SK-N-SH treated with all-trans-retinoic acid at 6 μM for 48 hours (cell line): ENCODE measurements around the gene ZBTB7B.

Source experiments
- ATAC-seq: fragments of 200-7000 bp; cut with Tn5 transposase; 3 replicates; pipeline ENCODE4 v1.9.1; 2020; ENCODE audit warnings: mild to moderate bottlenecking, moderate library complexity
- ARNTL ChIP-seq: fragments of 450-650 bp; formaldehyde crosslinking; IDR thresholded peaks from 2 replicates; pipeline ENCODE4 v1.5.0; 2020; ENCODE audit warnings: low read depth, mild to moderate bottlenecking, moderate library complexity, borderline replicate concordance
- BACH2 ChIP-seq: fragments of 250-450 bp; sonication (Bioruptor Pico); IDR thresholded peaks from 2 replicates; pipeline ENCODE4 v1.9.0; 2021; ENCODE audit warnings: mild to moderate bottlenecking, borderline replicate concordance
- CSDC2 ChIP-seq: fragments of 250-450 bp; sonication (Bioruptor Pico); IDR thresholded peaks from 2 replicates; pipeline ENCODE4 v1.5.0; 2020; ENCODE audit warnings: mild to moderate bottlenecking, moderate library complexity
- ESRRG ChIP-seq: fragments of 250-450 bp; sonication (Bioruptor Pico); IDR thresholded peaks from 2 replicates; pipeline ENCODE4 v1.6.1; 2021; ENCODE audit warnings: mild to moderate bottlenecking
- GLIS3 ChIP-seq: fragments of 250-450 bp; sonication (Bioruptor Pico); IDR thresholded peaks from 2 replicates; pipeline ENCODE4 v1.5.0; 2020; ENCODE audit warnings: mild to moderate bottlenecking, moderate library complexity
- ISL1 ChIP-seq: fragments of 250-450 bp; sonication (Bioruptor Pico); IDR thresholded peaks from 2 replicates; pipeline ENCODE4 v2.1.2; 2022; ENCODE audit warnings: mild to moderate bottlenecking, moderate library complexity
- OSR1 ChIP-seq: fragments of 250-450 bp; sonication (Bioruptor Pico); IDR thresholded peaks from 2 replicates; pipeline ENCODE4 v1.8.0; 2022; ENCODE audit warnings: moderate library complexity, mild to moderate bottlenecking, inconsistent platforms
- PPARA ChIP-seq: fragments of 250-450 bp; sonication (Bioruptor Pico); IDR thresholded peaks from 2 replicates; pipeline ENCODE4 v1.5.0; 2020; ENCODE audit warnings: mild to moderate bottlenecking, borderline replicate concordance
- RARB ChIP-seq: fragments of 250-450 bp; sonication (Bioruptor Pico); IDR thresholded peaks from 2 replicates; pipeline ENCODE4 v1.8.0; 2021; ENCODE audit warnings: mild to moderate bottlenecking, moderate library complexity
- SNAI2 ChIP-seq: fragments of 250-450 bp; sonication (Bioruptor Pico); IDR thresholded peaks from 2 replicates; pipeline ENCODE4 v1.5.0; 2020; ENCODE audit warnings: mild to moderate bottlenecking, moderate library complexity
- TCF4 ChIP-seq: fragments of 250-450 bp; sonication (Bioruptor Pico); IDR thresholded peaks from 2 replicates; pipeline ENCODE4 v1.8.0; 2021; ENCODE audit warnings: mild to moderate bottlenecking, moderate library complexity, borderline replicate concordance
- TOX ChIP-seq: fragments of 250-450 bp; sonication (Bioruptor Pico); IDR thresholded peaks from 2 replicates; pipeline ENCODE4 v1.8.0; 2021; ENCODE audit warnings: mild to moderate bottlenecking, moderate library complexity, borderline replicate concordance
- ZFP3 ChIP-seq: fragments of 250-450 bp; sonication (Bioruptor Pico); IDR thresholded peaks from 2 replicates; pipeline ENCODE4 v1.5.0; 2020; ENCODE audit warnings: mild to moderate bottlenecking, moderate library complexity
- ZFP30 ChIP-seq: fragments of 450-650 bp; formaldehyde crosslinking; IDR thresholded peaks from 2 replicates; pipeline ENCODE4 v1.5.0; 2022; ENCODE audit warnings: mild to moderate bottlenecking, moderate library complexity
- ZNF565 ChIP-seq: fragments of 450-650 bp; formaldehyde crosslinking; conservative IDR thresholded peaks from 2 replicates; pipeline ENCODE4 v1.5.0; 2020; ENCODE audit warnings: low read depth, mild to moderate bottlenecking, moderate library complexity
- ZNF70 ChIP-seq: fragments of 450-650 bp; formaldehyde crosslinking; IDR thresholded peaks from 2 replicates; pipeline ENCODE4 v1.5.0; 2020; ENCODE audit warnings: mild to moderate bottlenecking, moderate library complexity
- TF ChIP-seq, protein P1 (sequence below): fragments of 250-450 bp; sonication (Bioruptor Pico); IDR thresholded peaks from 2 replicates; pipeline ENCODE4 v1.8.0; 2021; ENCODE audit warnings: low read depth, mild to moderate bottlenecking, moderate library complexity, borderline replicate concordance
- TF ChIP-seq, protein P2 (sequence below): fragments of 250-450 bp; sonication (Bioruptor Pico); IDR thresholded peaks from 2 replicates; pipeline ENCODE4 v1.5.1; 2020; ENCODE audit warnings: low read depth, mild to moderate bottlenecking, moderate library complexity
- TF ChIP-seq, protein P3 (sequence below): fragments of 250-450 bp; sonication (Bioruptor Pico); IDR thresholded peaks from 2 replicates; pipeline ENCODE4 v1.5.0; 2020; ENCODE audit warnings: mild to moderate bottlenecking, moderate library complexity
- TF ChIP-seq, protein P4 (sequence below): fragments of 250-450 bp; sonication (Bioruptor Pico); IDR thresholded peaks from 2 replicates; pipeline ENCODE4 v1.8.0; 2020; ENCODE audit warnings: mild to moderate bottlenecking, moderate library complexity, borderline replicate concordance
- TF ChIP-seq, protein P5 (sequence below): fragments of 250-450 bp; sonication (Bioruptor Pico); IDR thresholded peaks from 2 replicates; pipeline ENCODE4 v1.5.1; 2021; ENCODE audit warnings: mild to moderate bottlenecking, moderate library complexity

Gene ZBTB7B

GRCh38 chr1:155014709-155015508 is 12.3 kb downstream of the ZBTB7B start:
- ATAC-seq, result no peak
- TF ChIP-seq, protein P1, sequence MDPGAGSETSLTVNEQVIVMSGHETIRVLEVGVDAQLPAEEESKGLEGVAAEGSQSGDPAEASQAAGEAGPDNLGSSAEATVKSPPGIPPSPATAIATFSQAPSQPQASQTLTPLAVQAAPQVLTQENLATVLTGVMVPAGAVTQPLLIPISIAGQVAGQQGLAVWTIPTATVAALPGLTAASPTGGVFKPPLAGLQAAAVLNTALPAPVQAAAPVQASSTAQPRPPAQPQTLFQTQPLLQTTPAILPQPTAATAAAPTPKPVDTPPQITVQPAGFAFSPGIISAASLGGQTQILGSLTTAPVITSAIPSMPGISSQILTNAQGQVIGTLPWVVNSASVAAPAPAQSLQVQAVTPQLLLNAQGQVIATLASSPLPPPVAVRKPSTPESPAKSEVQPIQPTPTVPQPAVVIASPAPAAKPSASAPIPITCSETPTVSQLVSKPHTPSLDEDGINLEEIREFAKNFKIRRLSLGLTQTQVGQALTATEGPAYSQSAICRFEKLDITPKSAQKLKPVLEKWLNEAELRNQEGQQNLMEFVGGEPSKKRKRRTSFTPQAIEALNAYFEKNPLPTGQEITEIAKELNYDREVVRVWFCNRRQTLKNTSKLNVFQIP (CRISPR knock-in tag), result no peak
- TF ChIP-seq ARNTL (no peak), CSDC2 (CRISPR knock-in tag) (no peak), RARB (CRISPR knock-in tag) (no peak), ZNF70 (no peak)
- TF ChIP-seq, protein P2, sequence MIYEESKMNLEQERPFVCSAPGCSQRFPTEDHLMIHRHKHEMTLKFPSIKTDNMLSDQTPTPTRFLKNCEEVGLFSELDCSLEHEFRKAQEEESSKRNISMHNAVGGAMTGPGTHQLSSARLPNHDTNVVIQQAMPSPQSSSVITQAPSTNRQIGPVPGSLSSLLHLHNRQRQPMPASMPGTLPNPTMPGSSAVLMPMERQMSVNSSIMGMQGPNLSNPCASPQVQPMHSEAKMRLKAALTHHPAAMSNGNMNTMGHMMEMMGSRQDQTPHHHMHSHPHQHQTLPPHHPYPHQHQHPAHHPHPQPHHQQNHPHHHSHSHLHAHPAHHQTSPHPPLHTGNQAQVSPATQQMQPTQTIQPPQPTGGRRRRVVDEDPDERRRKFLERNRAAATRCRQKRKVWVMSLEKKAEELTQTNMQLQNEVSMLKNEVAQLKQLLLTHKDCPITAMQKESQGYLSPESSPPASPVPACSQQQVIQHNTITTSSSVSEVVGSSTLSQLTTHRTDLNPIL (CRISPR knock-in tag), result no peak
- TF ChIP-seq, all 23 proteins: peak for 0

DNA sequence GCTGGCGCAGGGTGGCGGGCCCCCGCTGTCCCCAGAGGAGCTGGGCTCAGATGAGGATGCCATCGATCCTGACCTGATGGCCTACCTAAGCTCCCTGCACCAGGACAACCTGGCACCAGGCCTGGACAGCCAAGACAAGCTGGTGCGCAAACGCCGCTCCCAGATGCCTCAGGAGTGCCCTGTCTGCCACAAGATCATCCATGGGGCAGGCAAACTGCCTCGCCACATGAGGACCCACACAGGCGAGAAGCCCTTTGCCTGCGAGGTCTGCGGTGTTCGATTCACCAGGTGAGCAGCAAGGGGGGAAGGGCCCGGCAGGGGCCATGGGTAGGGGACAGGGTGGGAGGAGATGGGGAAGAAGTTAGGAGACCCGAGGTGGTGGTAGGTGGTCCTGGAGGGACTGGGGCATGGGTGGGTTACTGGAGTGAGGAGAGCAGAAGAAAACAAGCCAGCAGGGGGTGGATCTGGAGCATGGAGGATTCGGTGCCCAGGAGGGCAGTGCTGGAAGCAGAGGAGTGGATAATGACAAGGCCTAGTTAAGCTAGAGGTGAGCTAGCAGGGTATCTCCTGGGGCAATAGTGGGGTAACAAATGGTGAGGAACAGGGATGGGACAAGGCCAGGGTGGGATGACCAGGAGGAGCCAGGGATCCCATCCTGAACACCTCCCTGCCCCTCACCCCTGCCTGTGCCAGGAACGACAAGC is 13.1 kb downstream of the ZBTB7B start:
- TF ChIP-seq SNAI2 (CRISPR knock-in tag), result no peak
- TF ChIP-seq, protein P3, sequence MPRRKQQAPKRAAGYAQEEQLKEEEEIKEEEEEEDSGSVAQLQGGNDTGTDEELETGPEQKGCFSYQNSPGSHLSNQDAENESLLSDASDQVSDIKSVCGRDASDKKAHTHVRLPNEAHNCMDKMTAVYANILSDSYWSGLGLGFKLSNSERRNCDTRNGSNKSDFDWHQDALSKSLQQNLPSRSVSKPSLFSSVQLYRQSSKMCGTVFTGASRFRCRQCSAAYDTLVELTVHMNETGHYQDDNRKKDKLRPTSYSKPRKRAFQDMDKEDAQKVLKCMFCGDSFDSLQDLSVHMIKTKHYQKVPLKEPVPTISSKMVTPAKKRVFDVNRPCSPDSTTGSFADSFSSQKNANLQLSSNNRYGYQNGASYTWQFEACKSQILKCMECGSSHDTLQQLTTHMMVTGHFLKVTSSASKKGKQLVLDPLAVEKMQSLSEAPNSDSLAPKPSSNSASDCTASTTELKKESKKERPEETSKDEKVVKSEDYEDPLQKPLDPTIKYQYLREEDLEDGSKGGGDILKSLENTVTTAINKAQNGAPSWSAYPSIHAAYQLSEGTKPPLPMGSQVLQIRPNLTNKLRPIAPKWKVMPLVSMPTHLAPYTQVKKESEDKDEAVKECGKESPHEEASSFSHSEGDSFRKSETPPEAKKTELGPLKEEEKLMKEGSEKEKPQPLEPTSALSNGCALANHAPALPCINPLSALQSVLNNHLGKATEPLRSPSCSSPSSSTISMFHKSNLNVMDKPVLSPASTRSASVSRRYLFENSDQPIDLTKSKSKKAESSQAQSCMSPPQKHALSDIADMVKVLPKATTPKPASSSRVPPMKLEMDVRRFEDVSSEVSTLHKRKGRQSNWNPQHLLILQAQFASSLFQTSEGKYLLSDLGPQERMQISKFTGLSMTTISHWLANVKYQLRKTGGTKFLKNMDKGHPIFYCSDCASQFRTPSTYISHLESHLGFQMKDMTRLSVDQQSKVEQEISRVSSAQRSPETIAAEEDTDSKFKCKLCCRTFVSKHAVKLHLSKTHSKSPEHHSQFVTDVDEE, result no peak
- TF ChIP-seq, protein P4, sequence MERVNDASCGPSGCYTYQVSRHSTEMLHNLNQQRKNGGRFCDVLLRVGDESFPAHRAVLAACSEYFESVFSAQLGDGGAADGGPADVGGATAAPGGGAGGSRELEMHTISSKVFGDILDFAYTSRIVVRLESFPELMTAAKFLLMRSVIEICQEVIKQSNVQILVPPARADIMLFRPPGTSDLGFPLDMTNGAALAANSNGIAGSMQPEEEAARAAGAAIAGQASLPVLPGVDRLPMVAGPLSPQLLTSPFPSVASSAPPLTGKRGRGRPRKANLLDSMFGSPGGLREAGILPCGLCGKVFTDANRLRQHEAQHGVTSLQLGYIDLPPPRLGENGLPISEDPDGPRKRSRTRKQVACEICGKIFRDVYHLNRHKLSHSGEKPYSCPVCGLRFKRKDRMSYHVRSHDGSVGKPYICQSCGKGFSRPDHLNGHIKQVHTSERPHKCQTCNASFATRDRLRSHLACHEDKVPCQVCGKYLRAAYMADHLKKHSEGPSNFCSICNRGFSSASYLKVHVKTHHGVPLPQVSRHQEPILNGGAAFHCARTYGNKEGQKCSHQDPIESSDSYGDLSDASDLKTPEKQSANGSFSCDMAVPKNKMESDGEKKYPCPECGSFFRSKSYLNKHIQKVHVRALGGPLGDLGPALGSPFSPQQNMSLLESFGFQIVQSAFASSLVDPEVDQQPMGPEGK (CRISPR knock-in tag), result no peak
- no peak for TF ChIP-seq ZNF565 (CRISPR knock-in tag)
- no peak for TF ChIP-seq CSDC2 (CRISPR knock-in tag)
- no peak for TF ChIP-seq ZFP30
- TF ChIP-seq OSR1 (CRISPR knock-in tag), result no peak
- TF ChIP-seq, protein P5, sequence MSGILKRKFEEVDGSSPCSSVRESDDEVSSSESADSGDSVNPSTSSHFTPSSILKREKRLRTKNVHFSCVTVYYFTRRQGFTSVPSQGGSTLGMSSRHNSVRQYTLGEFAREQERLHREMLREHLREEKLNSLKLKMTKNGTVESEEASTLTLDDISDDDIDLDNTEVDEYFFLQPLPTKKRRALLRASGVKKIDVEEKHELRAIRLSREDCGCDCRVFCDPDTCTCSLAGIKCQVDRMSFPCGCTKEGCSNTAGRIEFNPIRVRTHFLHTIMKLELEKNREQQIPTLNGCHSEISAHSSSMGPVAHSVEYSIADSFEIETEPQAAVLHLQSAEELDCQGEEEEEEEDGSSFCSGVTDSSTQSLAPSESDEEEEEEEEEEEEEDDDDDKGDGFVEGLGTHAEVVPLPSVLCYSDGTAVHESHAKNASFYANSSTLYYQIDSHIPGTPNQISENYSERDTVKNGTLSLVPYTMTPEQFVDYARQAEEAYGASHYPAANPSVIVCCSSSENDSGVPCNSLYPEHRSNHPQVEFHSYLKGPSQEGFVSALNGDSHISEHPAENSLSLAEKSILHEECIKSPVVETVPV (CRISPR knock-in tag), result no peak
- TF ChIP-seq ZFP3 (CRISPR knock-in tag), result no peak
- TF ChIP-seq RARB (CRISPR knock-in tag), result no peak
- TF ChIP-seq TOX (CRISPR knock-in tag), result no peak
- no peak for TF ChIP-seq ESRRG
- no peak for TF ChIP-seq ISL1
- no peak for TF ChIP-seq ARNTL
- ATAC-seq, result no peak

DNA sequence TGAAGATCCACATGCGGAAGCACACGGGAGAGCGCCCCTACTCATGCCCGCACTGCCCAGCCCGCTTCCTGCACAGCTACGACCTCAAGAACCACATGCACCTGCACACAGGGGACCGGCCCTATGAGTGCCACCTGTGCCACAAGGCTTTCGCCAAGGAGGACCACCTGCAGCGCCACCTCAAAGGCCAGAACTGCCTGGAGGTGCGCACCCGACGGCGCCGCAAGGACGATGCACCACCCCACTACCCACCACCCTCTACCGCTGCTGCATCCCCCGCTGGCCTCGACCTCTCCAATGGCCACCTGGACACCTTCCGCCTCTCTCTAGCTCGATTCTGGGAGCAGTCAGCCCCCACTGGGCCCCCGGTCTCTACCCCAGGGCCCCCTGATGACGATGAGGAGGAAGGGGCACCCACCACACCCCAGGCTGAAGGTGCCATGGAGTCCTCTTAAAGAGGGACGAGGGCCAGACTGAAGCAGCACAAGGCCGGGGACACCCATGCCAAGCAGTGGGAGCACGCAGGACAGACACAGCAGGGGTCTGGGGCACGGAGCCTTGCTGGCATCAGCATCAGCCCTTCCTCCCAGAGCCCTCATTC is 13.7 kb downstream of the ZBTB7B start:
- no peak for TF ChIP-seq GLIS3 (CRISPR knock-in tag)
- no peak for TF ChIP-seq BACH2
- TF ChIP-seq ARNTL, result no peak
- TF ChIP-seq CSDC2 (CRISPR knock-in tag), result no peak
- no peak for TF ChIP-seq RARB (CRISPR knock-in tag)
- TF ChIP-seq, protein P2 (CRISPR knock-in tag), result no peak
- no peak for TF ChIP-seq ISL1
- TF ChIP-seq TCF4 (CRISPR knock-in tag), result no peak
- TF ChIP-seq ZNF70, result no peak
- no peak for TF ChIP-seq TOX (CRISPR knock-in tag)
- no peak for TF ChIP-seq OSR1 (CRISPR knock-in tag)
- no peak for TF ChIP-seq ZFP3 (CRISPR knock-in tag)
- TF ChIP-seq ZFP30, result no peak
- TF ChIP-seq SNAI2 (CRISPR knock-in tag), result no peak
- TF ChIP-seq PPARA (CRISPR knock-in tag), result no peak
- no peak for TF ChIP-seq ESRRG
- TF ChIP-seq, protein P3, result no peak
- no peak for ATAC-seq
